Thyroid gland (tissue), 4 donors: ENCODE results near the gene PIP5K1C. TPM values are rescaled to one million over a fixed set of nuclear protein-coding genes. Genes with fewer than 3 reads are reported as not detected.
"Not testable (repeated sequence)": the region's sequence is repeated elsewhere in the genome, so short reads cannot be mapped to it uniquely, and the experiment has no call there.

Source experiments
- DNase-seq, 2 donors: peaks; one replicate each; pipeline ENCODE4 v3.0.0-alpha.2; 2019
- H3K27ac ChIP-seq, 3 donors: fragments of 200-600 bp; sonication (generic); 1 replicate in 2 of 3; 2 replicates in 1 of 3; pipeline ENCODE4 v1.5.1; 2016 to 2019; ENCODE audit warnings: mild to moderate bottlenecking in 1 of 3, moderate library complexity in 1 of 3
- H3K27me3 ChIP-seq: fragments of 200-600 bp; sonication (generic); one replicate; pipeline ENCODE4 v1.5.1; 2019
- H3K36me3 ChIP-seq, 2 donors: fragments of 200-600 bp; sonication (generic); one replicate each; pipeline ENCODE4 v1.5.1; 2016 to 2019
- H3K4me1 ChIP-seq, 2 donors: fragments of 200-600 bp; sonication (generic); one replicate each; pipeline ENCODE4 v1.5.1; 2017 to 2019
- H3K4me3 ChIP-seq, 3 donors: fragments of 200-600 bp; sonication (generic); replicated peaks in 1 of 3; 1 replicate in 2 of 3; 2 replicates in 1 of 3; pipeline ENCODE4 v1.5.1; 2016; ENCODE audit warnings: mild to moderate bottlenecking in 1 of 3
- H3K9me3 ChIP-seq: fragments of 200-600 bp; sonication (generic); one replicate; pipeline ENCODE4 v1.5.1; 2017
- POLR2A ChIP-seq, 2 donors: fragments of 450-650 bp; IDR thresholded peaks; one replicate each; pipeline ENCODE4 v1.6.1; 2017; ENCODE audit warnings: antibody characterized with exemption in 2 of 2, mild to moderate bottlenecking in 2 of 2, moderate library complexity in 1 of 2
- WGBS, 2 donors: methylation state at CpG; one replicate each; pipeline ENCODE4 v1.1.5; 2017; 5-methylcytosine and 5-hydroxymethylcytosine counted together
- intact Hi-C: fragments of 100-400 bp; cut with DNase I; formaldehyde crosslinking; loops from one replicate; pipeline ENCODE4 v1.15.1; 2023
- total RNA-seq, 4 donors: library from RNA; depleted of rRNA; stranded (reverse); fragments of >200 nt; gene quantifications; one replicate each; pipeline ENCODE4 v1.2.3, GENCODE V29; 2016
- TF ChIP-seq, protein P1 (sequence below), 6 experiments: fragments of 200-600 bp in 3 of 6; fragments of 450-650 bp in 3 of 6; sonication (generic) in 3 of 6; IDR thresholded peaks; one replicate each; pipeline ENCODE4 v1.5.1; 2016 to 2019; ENCODE audit warnings: antibody characterized with exemption in 6 of 6, mild to moderate bottlenecking in 2 of 6, inconsistent platforms in 1 of 6, moderate library complexity in 1 of 6

Gene PIP5K1C
- total RNA-seq, 4 donors from 2014 or later, result 23.2 to 42.4 (median 35.0) TPM

DNA sequence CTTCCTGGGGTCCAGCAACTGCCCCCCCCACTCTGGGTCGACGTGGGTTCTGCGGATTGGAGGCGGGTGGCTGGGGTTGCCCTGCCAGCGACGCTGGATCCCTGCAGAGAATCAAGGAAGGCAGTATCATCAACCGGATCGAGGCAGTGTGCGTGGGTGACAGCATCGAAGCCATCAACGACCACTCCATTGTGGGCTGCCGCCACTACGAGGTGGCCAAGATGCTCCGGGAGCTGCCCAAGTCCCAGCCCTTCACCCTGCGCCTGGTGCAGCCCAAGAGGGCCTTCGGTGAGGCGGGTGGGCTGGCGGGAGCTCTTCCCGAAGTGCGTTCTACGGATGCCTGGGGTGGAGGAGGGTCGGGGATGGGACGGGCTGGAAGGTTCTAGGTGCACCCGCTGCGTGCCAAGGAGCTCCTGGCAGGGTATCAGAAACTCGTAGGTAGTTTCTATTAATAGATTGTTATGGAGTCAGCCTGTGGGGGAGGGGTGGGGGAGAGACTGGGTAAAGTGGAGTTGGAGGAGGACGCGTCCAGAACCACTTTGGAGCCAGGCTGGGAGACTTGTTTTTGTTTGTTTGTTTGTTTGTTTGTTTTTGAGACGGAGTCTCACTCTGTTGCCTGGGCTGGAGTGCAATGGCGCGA is 113.4 kb downstream of the PIP5K1C start:
- 52 to 58% methylated on average over 11 to 20 of the region's 31 CpGs for WGBS, 2 donors
- Histone ChIP-seq H3K9me3 (no peaks in the 10 kb centered on the region), H3K4me1 (peaks cover 4 to 21% of the 10 kb centered on the region in 2 donors), H3K27ac (no peak overlapping the region), H3K36me3 (no peaks in the 10 kb centered on the region), H3K4me3 (no peak overlapping the region), H3K27me3 (peaks cover 7% of the 10 kb centered on the region)
- DNase-seq, result peak; percentile 84 to 86
- intact Hi-C loops, result no loop called here
- TF ChIP-seq POLR2A (IDR thresholded peaks at IDR 0.05), result no peak
- TF ChIP-seq, protein P1, sequence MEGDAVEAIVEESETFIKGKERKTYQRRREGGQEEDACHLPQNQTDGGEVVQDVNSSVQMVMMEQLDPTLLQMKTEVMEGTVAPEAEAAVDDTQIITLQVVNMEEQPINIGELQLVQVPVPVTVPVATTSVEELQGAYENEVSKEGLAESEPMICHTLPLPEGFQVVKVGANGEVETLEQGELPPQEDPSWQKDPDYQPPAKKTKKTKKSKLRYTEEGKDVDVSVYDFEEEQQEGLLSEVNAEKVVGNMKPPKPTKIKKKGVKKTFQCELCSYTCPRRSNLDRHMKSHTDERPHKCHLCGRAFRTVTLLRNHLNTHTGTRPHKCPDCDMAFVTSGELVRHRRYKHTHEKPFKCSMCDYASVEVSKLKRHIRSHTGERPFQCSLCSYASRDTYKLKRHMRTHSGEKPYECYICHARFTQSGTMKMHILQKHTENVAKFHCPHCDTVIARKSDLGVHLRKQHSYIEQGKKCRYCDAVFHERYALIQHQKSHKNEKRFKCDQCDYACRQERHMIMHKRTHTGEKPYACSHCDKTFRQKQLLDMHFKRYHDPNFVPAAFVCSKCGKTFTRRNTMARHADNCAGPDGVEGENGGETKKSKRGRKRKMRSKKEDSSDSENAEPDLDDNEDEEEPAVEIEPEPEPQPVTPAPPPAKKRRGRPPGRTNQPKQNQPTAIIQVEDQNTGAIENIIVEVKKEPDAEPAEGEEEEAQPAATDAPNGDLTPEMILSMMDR (IDR thresholded peaks at IDR 0.05), result no peak

DNA sequence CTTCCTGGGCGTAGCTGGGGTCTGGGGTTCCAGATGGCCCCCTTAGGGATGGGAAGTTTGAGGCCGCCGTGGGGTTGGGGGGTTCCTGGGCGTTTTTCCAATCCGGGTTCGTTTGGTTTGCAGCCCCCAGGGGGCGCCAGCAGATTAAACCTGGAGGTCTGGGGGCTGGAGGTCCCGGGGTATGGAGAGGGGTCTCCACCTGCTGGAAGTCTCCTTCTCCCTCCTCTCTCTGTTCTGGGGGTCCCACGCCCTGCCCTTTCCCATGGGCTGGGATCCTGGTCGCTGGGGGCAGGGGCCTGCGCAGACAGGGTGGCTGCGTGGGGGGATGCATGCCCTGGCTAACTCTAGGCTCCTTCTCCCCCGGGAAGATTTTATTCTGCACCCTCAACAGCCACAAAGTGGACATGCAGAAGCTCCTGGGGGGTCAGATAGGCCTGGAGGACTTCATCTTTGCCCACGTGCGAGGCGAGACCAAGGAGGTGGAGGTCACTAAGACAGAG is 114.1 kb downstream of the PIP5K1C start:
- WGBS, 2 donors, result 27 to 33% methylated on average over 6 to 12 of the region's 16 CpGs
- TF ChIP-seq, protein P1 (IDR thresholded peaks at IDR 0.05), result peak in 3 of 6 experiments; percentile 6 to 43 (median 13)
- TF ChIP-seq POLR2A (IDR thresholded peaks at IDR 0.05), result no peak
- no peaks in the 10 kb centered on the region for H3K9me3 ChIP-seq
- intact Hi-C loops, result no loop called here
- peaks cover 4 to 21% of the 10 kb centered on the region in 2 donors for H3K4me1 ChIP-seq
- H3K27ac ChIP-seq, result no peak overlapping the region
- H3K4me3 ChIP-seq, result peak overlapping the region in 1 of 3 donors; percentile 28
- peaks cover 7% of the 10 kb centered on the region for H3K27me3 ChIP-seq
- no peak for DNase-seq
- H3K36me3 ChIP-seq, result no peaks in the 10 kb centered on the region

DNA sequence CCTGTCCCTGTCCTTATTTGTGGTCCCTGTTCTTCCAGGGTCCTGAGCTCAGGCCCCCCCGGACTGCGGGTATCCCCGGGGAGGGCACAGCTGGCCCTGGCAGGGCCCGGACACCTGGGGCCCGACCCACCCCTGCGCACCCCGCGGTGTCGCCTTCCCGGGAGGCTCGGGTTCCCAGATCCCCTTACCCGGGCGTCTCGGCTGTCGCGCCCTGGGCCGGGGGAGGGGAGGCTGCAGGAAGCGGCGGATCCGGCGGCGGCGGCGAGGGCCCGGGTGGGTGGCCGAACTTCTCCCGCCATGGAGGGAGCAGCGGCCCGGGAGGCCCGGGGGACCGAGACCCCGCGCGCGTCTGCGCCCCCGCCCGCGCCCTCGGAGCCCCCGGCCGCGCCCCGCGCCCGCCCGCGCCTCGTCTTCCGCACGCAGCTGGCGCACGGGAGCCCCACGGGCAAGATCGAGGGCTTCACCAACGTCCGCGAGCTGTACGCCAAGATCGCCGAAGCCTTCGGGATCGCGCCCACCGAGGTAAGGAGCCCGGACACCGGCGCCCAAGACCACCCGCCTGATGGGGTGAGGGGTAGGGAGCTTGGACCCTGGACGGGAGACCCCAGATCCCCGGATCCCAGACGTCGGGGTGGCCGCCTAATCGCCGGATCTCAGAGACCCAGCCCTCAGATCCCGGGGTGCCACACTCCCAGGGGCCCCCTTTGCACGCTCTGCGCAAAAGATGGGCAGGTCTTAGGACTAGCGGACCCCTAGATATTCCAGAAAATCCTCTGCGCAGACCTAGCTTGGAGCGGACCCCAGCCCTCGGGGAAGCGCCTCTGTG is 114.8 kb downstream of the PIP5K1C start, which contains the start of gene GIPC3:
TSS of gene GIPC3 (plus strand) at position 178 of the 826 bp plus-strand sequence. CDS start at position 298, 120 bp downstream.
- 10% methylated on average over 2 of the region's 84 CpGs; no CpG with 5 or more reads in 1 of the 2 donors for WGBS, 2 donors
- Histone ChIP-seq H3K9me3 (no peaks in the 10 kb centered on the region), H3K4me1 (peaks cover 4 to 21% of the 10 kb centered on the region in 2 donors), H3K27ac (no peak within 1 kb of the TSS), H3K4me3 (peak within 1 kb of the TSS in 1 of 3 donors; percentile 28), H3K27me3 (peaks cover 7% of the 10 kb centered on the region), H3K36me3 (no peaks in the 10 kb centered on the region)
- TF ChIP-seq POLR2A (IDR thresholded peaks at IDR 0.05), result no peak
- TF ChIP-seq, protein P1 (IDR thresholded peaks at IDR 0.05), result no peak
- intact Hi-C loops, result no loop called here
- no peak for DNase-seq

DNA sequence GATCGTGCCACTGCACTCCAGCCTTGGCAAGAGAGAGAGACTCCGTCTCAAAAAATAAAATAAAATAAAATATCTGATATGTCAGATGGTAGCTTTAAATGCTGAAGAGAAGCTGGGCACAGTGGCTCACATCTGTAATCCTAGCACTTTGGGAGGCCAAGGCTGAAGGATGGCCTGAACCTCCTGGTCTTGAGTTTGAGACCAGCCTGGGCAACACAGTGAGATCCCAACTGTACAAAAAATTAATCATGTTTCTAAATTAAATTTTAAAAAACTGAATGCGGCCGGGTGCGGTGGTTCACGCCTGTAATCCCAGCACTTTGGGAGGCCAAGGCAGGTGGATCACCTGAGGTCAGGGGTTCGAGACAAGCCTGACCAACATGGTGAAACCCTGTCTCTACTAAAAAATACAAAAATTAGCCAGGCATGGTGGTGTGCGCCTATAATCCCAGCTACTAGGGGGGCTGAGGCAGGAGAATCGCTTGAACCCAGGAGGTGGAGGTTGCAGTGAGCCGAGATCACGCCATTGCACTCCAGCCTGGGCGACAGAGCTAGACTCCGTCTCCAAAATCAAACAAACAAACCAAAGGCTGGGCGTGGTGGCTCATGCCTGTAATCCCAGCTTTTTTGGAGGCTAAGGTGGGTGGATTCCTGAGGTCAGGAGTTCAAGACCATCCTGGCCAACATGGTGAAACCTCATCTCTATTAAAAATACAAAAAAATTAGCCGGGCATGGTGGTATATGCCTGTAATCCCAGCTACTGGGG is 116.0 kb downstream of the PIP5K1C start:
- intact Hi-C loops, result not testable (repeated sequence)

DNA sequence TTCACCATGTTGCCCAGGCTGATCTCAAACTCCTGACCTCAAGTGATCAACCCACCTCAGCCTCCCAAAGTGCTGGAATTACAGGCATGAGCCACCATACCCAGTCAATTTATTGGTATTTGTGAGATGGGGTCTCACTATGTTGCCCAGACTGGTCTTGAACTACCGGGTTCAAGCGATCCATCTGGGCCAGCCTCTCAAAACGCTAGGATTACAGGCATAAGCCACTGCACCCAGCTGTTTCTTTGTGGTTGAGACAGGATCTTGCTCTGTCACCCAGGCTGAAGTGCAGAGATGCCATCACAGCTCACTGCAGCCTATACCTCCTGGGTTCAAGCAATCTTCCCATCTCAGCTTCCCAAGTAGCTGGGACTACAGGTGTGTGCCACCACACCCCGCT is 118.5 kb downstream of the PIP5K1C start:
- H3K9me3 ChIP-seq, H3K36me3 ChIP-seq, H3K27me3 ChIP-seq, intact Hi-C loops, H3K27ac ChIP-seq, DNase-seq, H3K4me3 ChIP-seq: not testable (repeated sequence)
- WGBS, 2 donors, result 66 to 78% methylated on average over 2 to 4 of the region's 4 CpGs
- peaks cover 2 to 16% of the 10 kb centered on the region in 2 donors for H3K4me1 ChIP-seq

More for the DNA sequence above, 116.0 kb downstream of the PIP5K1C start:
- DNase-seq, H3K27me3 ChIP-seq, H3K27ac ChIP-seq, H3K36me3 ChIP-seq, H3K9me3 ChIP-seq, H3K4me3 ChIP-seq: not testable (repeated sequence)
- 90 to 92% methylated on average over 15 of the region's 15 CpGs for WGBS, 2 donors
- peaks cover 4 to 21% of the 10 kb centered on the region in 2 donors for H3K4me1 ChIP-seq

Other genes starting within 250 kb of the PIP5K1C start
- not detected for gene SMIM24, start 219.9 kb downstream of the PIP5K1C start, total RNA-seq
- gene SMIM44, start 217.0 kb downstream of the PIP5K1C start, total RNA-seq, result not detected
- gene DOHH, start 199.8 kb downstream of the PIP5K1C start, total RNA-seq, result 10 to 100 TPM in 3 of 4 donors, 1 to 10 TPM in 1; 9.0 to 18.9 (median 13.6) TPM
- gene FZR1, start 194.2 kb downstream of the PIP5K1C start, total RNA-seq, result 10 to 100 TPM; 28.6 to 56.0 (median 36.1) TPM
- 1 to 10 TPM in 3 of 4 donors, not detected in 1; 1.2 to 3.3 (median 1.9) TPM for gene TEKTIP1, start 161.3 kb downstream of the PIP5K1C start, total RNA-seq
- gene MFSD12, start 142.9 kb downstream of the PIP5K1C start, total RNA-seq, result 10 to 100 TPM; 36.4 to 90.9 (median 66.7) TPM
- 100 to 1,000 TPM in 2 of 4 donors, 10 to 100 TPM in 2; 93.3 to 160 (median 105) TPM for gene HMG20B, start 127.5 kb downstream of the PIP5K1C start, total RNA-seq
- gene GIPC3, start 115.0 kb downstream of the PIP5K1C start, total RNA-seq, result 1 to 10 TPM in 2 of 4 donors, under 1 TPM in 2; 0.78 to 2.2 (median 0.97) TPM
- 1 to 10 TPM in 3 of 4 donors, under 1 TPM in 1; 0.40 to 2.1 (median 1.3) TPM for gene TBXA2R, start 93.6 kb downstream of the PIP5K1C start, total RNA-seq
- gene CACTIN, start 73.7 kb downstream of the PIP5K1C start, total RNA-seq, result 10 to 100 TPM; 18.8 to 30.6 (median 24.5) TPM
- 10 to 100 TPM; 29.7 to 43.7 (median 39.8) TPM for gene TJP3, start 7.9 kb upstream of the PIP5K1C start, total RNA-seq
- 10 to 100 TPM; 33.6 to 42.9 (median 38.1) TPM for gene APBA3, start 61.2 kb upstream of the PIP5K1C start, total RNA-seq
- 100 to 1,000 TPM in 2 of 4 donors, 10 to 100 TPM in 2; 84.0 to 131 (median 102) TPM for gene MRPL54, start 62.2 kb upstream of the PIP5K1C start, total RNA-seq
- gene RAX2, start 71.8 kb upstream of the PIP5K1C start, total RNA-seq, result not detected
- 10 to 100 TPM in 1 of 4 donors, 1 to 10 TPM in 2, under 1 TPM in 1; 0.93 to 14.7 (median 2.7) TPM for gene MATK, start 85.9 kb upstream of the PIP5K1C start, total RNA-seq
- gene ZFR2, start 168.6 kb upstream of the PIP5K1C start, total RNA-seq, result not detected
- gene ATCAY, start 180.2 kb upstream of the PIP5K1C start, total RNA-seq, result under 1 TPM in 1 of 4 donors, not detected in 3; 0.10 TPM
- not detected for gene NMRK2, start 232.6 kb upstream of the PIP5K1C start, total RNA-seq